C4-2B (cell line): ENCODE results near the gene SLC51A.

Experiments used
- CTCF ChIP-seq: fragments of 450-650 bp; conservative IDR thresholded peaks from 2 replicates; pipeline ENCODE4 v1.5.1; 2017; ENCODE audit warnings: mild to moderate bottlenecking
- ZFX ChIP-seq: fragments of 450-650 bp; IDR thresholded peaks from 2 replicates; pipeline ENCODE4 v1.6.1; 2017

GRCh38 chr3:196184881-196185280, 31.5 kb upstream of the SLC51A start:
- no peak for TF ChIP-seq CTCF
- TF ChIP-seq ZFX, result no peak
